GM12875 (cell line): ENCODE results near the gene CA14.
"Not testable (repeated sequence)": the region's sequence is repeated elsewhere in the genome, so short reads cannot be mapped to it uniquely, and the experiment has no call there.

Experiments
- H3K4me3 ChIP-seq: one replicate; pipeline ENCODE4 v1.5.1; 2011; ENCODE audit warnings: low read depth, low read length, control low read depth
- CTCF ChIP-seq: IDR thresholded peaks from 2 replicates; pipeline ENCODE4 v1.5.1; 2011; ENCODE audit warnings: low read depth, mild to moderate bottlenecking, control low read depth, inconsistent platforms, low read length, moderate library complexity, borderline replicate concordance; ENCODE audit not compliant: insufficient read depth

Gene CA14

GRCh38 chr1:150234309-150234565 lies 23.3 kb upstream of the CA14 start:
- H3K4me3 ChIP-seq: peak overlapping the region; percentile 93
- TF ChIP-seq CTCF: no peak

- H3K4me3 ChIP-seq: peak overlapping the region; percentile 93
- no peak for TF ChIP-seq CTCF
Measured at GRCh38 chr1:150234566-150235293, 22.8 kb upstream of the CA14 start.

- peak overlapping the region; percentile 93 for H3K4me3 ChIP-seq
- no peak for TF ChIP-seq CTCF
Measured at GRCh38 chr1:150235294-150235851, 22.2 kb upstream of the CA14 start.

- TF ChIP-seq CTCF: no peak
- peak within 1 kb of the TSS; percentile 93 for H3K4me3 ChIP-seq
Measured at GRCh38 chr1:150235852-150236613, 21.5 kb upstream of the CA14 start, which contains the start of gene ANP32E. ANP32E (minus strand) TSS chr1:150236112; CDS start chr1:150235786, 326 bp downstream.

- H3K4me3 ChIP-seq: peak overlapping the region; percentile 45
- no peak for TF ChIP-seq CTCF
Measured at GRCh38 chr1:150236614-150237100, 20.9 kb upstream of the CA14 start.

GRCh38 chr1:150237176-150237575 lies 20.4 kb upstream of the CA14 start:
- not testable (repeated sequence) for H3K4me3 ChIP-seq

- no peak for TF ChIP-seq CTCF
- H3K4me3 ChIP-seq: no peak overlapping the region
Measured at GRCh38 chr1:150237746-150238145, 19.8 kb upstream of the CA14 start.
